Measurements from ENCODE around the gene SRSF9.
"Not testable (repeated sequence)": the region's sequence is repeated elsewhere in the genome, so short reads cannot be mapped to it uniquely, and the experiment has no call there.

The SRSF9 gene, protein sequence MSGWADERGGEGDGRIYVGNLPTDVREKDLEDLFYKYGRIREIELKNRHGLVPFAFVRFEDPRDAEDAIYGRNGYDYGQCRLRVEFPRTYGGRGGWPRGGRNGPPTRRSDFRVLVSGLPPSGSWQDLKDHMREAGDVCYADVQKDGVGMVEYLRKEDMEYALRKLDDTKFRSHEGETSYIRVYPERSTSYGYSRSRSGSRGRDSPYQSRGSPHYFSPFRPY

DNA sequence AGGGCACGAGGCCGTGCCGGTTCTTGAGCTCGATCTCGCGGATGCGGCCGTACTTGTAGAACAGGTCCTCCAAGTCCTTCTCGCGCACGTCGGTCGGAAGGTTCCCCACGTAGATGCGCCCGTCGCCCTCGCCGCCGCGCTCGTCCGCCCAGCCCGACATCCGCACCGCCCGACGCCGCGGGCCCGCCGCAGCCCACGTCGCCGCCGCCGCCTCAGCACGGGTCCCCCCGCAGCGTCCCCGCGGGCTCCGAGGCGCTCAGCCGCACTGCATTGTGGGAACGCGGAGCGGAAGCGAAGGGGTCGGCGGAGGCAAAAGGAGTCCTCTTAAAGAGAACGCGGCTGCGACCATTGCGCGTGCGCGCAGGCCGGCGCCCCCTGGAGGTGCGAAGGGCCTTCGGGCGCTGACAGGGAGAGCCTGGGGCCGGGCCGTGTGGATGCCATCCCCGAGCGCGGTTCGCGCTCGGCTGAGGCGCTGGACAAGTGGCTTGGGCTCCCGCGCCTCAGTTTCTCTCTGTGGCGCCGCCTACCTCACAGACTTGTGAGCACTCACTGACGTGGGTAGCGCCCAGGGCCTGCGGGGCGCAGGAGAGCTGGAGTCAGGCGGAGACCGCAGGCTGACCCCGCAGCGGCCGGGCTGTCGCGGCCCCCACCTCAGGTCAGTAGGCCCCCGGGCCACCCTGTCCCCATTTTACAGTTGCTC lies at the start of gene SRSF9:
SRSF9 (minus strand) TSS at position 299 of the 700 bp plus-strand sequence; CDS start at position 160, 139 bp downstream.
- peak; percentile 97 for ATAC-seq
- peak; percentile 99 for DNase-seq

DNA sequence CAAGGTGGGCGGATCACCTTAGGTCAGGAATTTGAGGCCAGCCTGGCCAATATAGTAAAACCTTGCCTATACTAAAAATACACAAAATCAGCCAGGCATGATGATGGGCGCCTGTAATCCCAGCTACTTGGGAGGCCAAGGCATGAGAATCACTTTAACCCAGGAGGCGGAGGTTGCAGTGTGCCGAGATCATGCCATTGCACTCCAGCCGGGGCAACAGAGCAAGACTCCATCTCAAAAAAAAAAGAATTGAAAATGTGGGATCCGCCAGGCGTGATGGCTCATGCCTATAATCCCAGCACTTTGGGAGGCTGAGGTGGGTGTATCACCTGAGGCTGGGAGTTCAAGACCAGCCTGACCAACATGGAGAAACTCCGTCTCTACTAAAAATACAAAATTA lies 49.8 kb upstream of the SRSF9 start:
- not testable (repeated sequence) for DNase-seq, ATAC-seq

DNA sequence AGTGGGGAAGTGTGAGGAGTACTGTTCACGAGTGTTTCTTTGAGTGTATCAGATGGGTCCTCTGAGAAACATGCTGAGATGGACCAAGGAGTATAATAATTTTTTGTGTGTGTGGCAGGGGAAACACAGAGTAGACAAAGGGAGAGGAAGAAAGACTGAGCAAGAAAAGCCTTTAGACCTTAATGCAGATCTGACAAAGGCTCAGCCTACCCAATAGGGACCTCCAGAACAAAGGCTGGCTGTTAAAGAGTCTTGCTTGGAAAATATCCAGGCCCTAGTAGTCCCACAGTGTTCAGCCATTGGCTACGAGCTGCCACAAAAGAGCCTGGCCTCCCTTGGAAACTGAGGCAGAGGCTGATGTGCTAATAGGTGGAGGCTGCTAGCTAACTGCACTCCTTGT lies 45.9 kb upstream of the SRSF9 start:
- DNase-seq (no peak), ATAC-seq (no peak)

DNA sequence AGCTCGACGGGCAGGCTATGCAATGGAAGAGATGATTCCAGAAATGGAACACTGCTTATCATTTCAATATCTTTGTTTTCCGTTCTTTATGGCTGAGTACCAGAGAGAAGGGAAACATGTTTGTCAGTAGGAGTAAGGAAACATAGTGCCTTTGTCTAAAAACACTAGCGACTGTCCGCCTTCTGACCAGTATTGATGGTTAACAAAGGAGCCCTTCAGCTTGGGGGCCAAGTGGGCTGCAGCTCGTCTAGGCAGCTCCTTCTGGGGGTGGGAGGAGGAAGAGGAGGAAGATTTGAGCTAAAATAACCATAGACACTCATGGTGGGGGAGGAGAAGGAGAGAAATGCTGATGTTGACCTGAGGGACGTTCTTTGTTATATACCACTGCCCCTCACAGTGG lies 44.5 kb upstream of the SRSF9 start:
- ATAC-seq (no peak), DNase-seq (no peak)

- no peak for ATAC-seq
Observed at GRCh38 chr12:120508537-120508936, 39.0 kb upstream of the SRSF9 start.

DNA sequence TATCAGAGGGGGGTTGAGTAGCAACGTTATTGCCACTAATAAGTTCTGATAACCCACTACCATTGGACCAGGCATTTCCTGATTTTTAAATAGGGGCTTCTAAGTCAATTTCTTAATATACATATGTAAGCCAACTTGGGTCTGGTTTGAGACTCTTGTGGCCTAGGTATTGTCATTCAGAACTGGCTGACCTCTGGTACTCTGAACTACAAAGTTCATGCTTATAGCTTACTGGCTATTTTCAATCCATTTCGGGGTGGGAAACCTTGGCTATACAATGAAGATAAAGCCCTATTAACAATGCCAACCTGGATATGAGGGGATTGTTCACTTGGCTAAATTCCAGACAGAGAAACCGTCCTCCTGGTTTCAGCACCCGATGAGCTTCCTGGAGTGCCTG lies 35.0 kb upstream of the SRSF9 start:
- no peak for DNase-seq
- ATAC-seq, result no peak

More at GRCh38 chr12:120508537-120508936, 39.0 kb upstream of the SRSF9 start:
- DNase-seq, result no peak

- ATAC-seq (no peak), DNase-seq (no peak)
Observed at GRCh38 chr12:120500581-120500980, 31.0 kb upstream of the SRSF9 start.

DNA sequence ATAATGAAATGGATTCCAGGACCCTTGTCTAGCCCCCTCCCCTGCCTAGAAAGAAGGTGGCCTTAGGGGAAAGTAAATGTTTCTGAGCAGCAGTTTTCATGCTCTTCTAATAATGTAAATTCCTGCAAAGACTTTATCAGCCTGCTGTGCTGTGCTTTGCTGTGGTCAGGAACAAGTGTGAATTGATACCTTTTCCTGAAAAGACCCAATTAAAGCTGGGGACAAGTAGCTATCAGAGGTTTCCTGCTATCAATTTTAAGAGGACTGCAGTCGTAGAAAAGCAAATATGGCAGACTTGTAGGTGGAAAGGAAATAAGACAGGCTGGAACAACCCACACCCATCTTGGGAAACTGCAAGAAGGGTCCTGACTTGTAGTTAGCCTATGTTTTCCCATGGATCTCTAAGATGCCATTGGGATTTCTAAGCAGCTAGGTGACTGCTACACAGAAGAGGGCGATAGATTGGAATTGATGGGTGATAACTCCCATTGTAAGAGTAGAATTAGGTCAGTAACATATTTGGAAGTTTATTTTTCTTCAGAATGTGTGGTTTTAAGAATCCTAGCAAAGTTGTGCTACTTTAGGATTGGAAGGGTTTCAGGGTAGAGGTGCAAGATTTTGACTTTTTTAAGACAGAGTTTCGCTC lies 29.4 kb upstream of the SRSF9 start:
- no peak for DNase-seq
- ATAC-seq, result no peak

GRCh38 chr12:120497524-120498150 lies 28.1 kb upstream of the SRSF9 start:
- no peak for DNase-seq
- ATAC-seq, result no peak

GRCh38 chr12:120496413-120497340 lies 27.1 kb upstream of the SRSF9 start:
- peak; percentile 8 for ATAC-seq
- peak; percentile 62 for DNase-seq

DNA sequence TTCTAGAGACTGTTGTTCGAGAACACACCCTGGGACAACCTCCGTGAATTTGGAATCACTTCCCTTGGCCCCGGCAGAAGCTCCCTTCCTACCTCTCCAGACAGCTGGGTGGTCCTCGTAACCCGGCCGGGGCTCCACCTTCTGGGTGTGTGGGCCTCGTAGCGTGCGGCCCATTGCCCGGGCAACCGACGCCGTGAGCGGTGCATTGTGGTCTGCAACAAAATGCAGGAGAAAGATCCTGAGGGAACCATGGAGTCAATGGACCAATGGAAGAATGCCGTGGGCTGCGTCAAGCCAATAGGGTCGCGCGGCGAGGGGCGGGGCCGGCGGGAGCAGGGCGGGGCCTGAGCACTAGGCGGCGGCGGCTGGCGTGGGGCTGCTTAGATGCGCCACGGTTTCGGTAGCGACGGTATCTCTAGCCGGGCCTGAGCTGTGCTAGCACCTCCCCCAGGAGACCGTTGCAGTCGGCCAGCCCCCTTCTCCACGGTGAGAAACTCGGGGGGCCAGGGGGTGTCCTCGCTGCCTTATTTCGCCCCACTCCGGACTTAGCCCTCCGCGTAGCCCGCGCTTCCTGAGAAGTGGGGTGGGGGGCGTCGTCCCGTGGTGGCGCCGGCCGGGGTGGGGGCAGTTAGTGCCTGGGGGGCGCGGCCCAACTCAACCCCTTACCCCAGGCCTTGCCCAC lies 26.3 kb upstream of the SRSF9 start, which contains the start of gene DYNLL1:
DYNLL1 (plus strand) TSS at position 383 of the 682 bp plus-strand sequence. CDS start 309 bp downstream, outside the sequence.
- DNase-seq (peak; percentile 99), ATAC-seq (peak; percentile 98)

GRCh38 chr12:120495186-120495730 lies 25.7 kb upstream of the SRSF9 start:
- no peak for DNase-seq

DNA sequence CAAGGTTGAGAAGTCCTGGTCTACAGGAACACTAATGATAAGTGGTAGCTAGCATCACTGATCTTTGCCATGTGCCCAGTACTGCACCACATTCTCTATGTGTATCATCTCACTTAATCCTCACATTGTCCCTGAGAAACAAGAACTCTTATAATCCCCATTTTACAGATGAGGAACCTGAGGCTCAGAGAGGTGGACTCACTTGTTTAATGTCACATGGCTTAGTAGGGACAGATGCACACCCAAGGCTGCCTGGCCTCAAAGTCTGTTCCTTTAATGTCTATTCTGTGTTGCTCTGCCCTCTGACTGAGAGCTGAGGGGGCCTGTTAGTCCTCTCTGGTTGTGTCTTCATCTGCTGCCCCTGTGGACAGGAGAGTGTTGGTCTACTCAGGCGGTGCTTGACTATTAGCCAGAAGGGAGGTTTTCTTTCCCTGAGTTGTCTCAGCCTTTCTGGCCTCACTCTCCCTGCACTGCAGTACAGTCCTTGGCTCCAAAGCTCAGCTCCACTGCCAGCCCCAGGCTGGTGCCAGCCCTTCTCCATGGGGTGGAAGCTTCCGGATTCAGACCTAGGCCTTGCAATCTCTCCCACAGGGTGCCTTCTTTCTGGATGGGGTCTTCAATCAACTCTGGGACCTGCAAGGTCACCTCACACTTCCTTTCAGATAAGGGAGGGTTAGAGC lies 21.4 kb upstream of the SRSF9 start:
- ATAC-seq (no peak), DNase-seq (no peak)

More at GRCh38 chr12:120495186-120495730, 25.7 kb upstream of the SRSF9 start:
- ATAC-seq, result peak; percentile 4

DNA sequence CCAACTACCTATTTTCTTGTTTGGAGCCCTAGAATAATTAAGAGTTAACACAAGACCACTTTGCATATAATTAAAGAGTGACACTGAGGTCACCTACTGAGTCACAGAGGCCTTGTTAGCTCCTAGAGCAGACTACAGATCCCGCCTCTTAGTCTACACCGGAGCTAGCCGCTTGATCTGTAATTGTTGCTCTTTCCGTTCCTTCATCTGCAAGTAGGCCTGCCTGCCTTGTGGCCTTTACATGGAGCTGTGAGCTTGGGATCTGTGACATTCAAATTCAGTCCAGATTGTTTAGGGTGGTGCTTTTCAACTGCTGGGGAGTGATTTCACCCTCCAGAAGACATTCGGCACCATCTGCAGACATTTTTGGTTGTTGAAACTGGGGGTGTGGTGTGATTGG lies 20.8 kb upstream of the SRSF9 start:
- DNase-seq (no peak), ATAC-seq (no peak)

GRCh38 chr12:120489018-120489417 lies 19.5 kb upstream of the SRSF9 start:
- no peak for ATAC-seq
- no peak for DNase-seq

DNA sequence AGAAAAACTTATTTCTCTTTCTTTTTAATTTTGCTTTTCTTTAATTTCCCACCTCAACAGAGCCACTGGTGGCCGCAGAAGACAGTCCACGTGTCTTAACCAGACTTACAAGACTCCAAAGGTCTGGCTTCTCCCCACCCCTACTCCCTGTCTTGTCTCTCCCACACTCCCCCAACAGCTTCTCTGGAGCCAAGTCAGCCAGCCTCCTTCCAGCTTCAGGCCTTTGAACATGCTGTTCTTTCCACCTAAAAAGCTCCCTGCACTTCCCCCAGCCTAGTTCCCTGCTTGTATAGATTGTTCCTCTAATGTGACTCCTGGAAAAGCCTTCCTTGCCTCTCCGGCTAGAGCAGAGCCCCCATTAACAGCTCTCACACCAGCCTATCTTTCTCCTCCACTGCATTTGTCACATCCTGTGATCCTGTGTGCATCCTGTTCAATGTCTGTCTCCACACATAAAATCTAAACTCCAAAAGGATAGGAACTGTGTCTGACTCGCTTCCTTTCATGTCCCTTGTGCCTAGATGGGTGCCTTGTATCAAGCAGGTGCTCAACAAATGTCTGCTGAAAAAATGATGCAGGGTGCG lies 18.6 kb upstream of the SRSF9 start:
- ATAC-seq (no peak), DNase-seq (no peak)

- ATAC-seq, DNase-seq: not testable (repeated sequence)
Observed at GRCh38 chr12:120487552-120487951, 18.0 kb upstream of the SRSF9 start.

- DNase-seq (no peak), ATAC-seq (no peak)
Observed at GRCh38 chr12:120485961-120486881, 16.7 kb upstream of the SRSF9 start.

Measured in stimulated activated naive CD8-positive, alpha-beta T cell treated with anti-CD3 and anti-CD28 coated beads, Interleukin-15, Interleukin-2, amounts not matched to agents 100 U/mL and 50 U/mL, for 24 hours (primary cell).